ENCODE data around the gene PSMA5.

Gene PSMA5

GRCh38 chr1:109383087-109383779, 43.0 kb downstream of the PSMA5 start:
- no peaks in the 10 kb centered on the region for H3K36me3 ChIP-seq (ENCODE audit: insufficient read depth, low read length)
- no peak overlapping the region for H3K4me2 ChIP-seq (ENCODE audit: low read depth, low read length, poor library complexity, severe bottlenecking)
- peaks cover 46% of the 10 kb centered on the region for H3K79me2 ChIP-seq (ENCODE audit: insufficient read depth, low read length)
- no peaks in the 10 kb centered on the region for H3K9me2 ChIP-seq (replicated peaks; ENCODE audit: low read depth, low read length)
- peaks cover 12% of the 10 kb centered on the region for H3K4me1 ChIP-seq (ENCODE audit: insufficient read depth, low read length, poor library complexity, severe bottlenecking)
- H3K4me3 ChIP-seq (ENCODE audit: low read length, poor library complexity, severe bottlenecking), result no peak overlapping the region
- H3K9ac ChIP-seq (ENCODE audit: low read depth, low read length, poor library complexity, severe bottlenecking), result no peak overlapping the region
- H4K20me1 ChIP-seq (ENCODE audit: insufficient read depth, low read length, poor library complexity, severe bottlenecking), result peaks cover 5% of the 10 kb centered on the region
- no peaks in the 10 kb centered on the region for H3K27me3 ChIP-seq (ENCODE audit: insufficient read depth, low read length, poor library complexity, severe bottlenecking)
- no peak overlapping the region for H2AFZ ChIP-seq (ENCODE audit: low read length)
- TF ChIP-seq CTCF (conservative IDR thresholded peaks at IDR 0.05; ENCODE audit: low read length) (no peak), EZH2phosphoT487 (IDR thresholded peaks at IDR 0.05; ENCODE audit: borderline replicate concordance) (no peak)
- H3F3A ChIP-seq (ENCODE audit: low read depth), result no peaks in the 10 kb centered on the region
- H3K9me3 ChIP-seq (ENCODE audit: insufficient read depth, low read depth, low read length), result no peaks in the 10 kb centered on the region

GRCh38 chr1:109381573-109381972, 44.7 kb downstream of the PSMA5 start:
- Histone ChIP-seq H3K79me2 (ENCODE audit: insufficient read depth, low read length) (peaks cover 47% of the 10 kb centered on the region), H4K20me1 (ENCODE audit: insufficient read depth, low read length, poor library complexity, severe bottlenecking) (peaks cover 5% of the 10 kb centered on the region), H3K4me2 (ENCODE audit: low read depth, low read length, poor library complexity, severe bottlenecking) (no peak overlapping the region), H3K4me3 (ENCODE audit: low read length, poor library complexity, severe bottlenecking) (no peak overlapping the region), H2AFZ (ENCODE audit: low read length) (no peak overlapping the region), H3K27me3 (ENCODE audit: insufficient read depth, low read length, poor library complexity, severe bottlenecking) (no peaks in the 10 kb centered on the region), H3K9ac (ENCODE audit: low read depth, low read length, poor library complexity, severe bottlenecking) (no peak overlapping the region), H3K4me1 (ENCODE audit: insufficient read depth, low read length, poor library complexity, severe bottlenecking) (peaks cover 10% of the 10 kb centered on the region), H3K9me3 (ENCODE audit: insufficient read depth, low read depth, low read length) (no peaks in the 10 kb centered on the region), H3F3A (ENCODE audit: low read depth) (no peaks in the 10 kb centered on the region), H3K36me3 (ENCODE audit: insufficient read depth, low read length) (no peaks in the 10 kb centered on the region), H3K9me2 (replicated peaks; ENCODE audit: low read depth, low read length) (no peaks in the 10 kb centered on the region)
- TF ChIP-seq CTCF (conservative IDR thresholded peaks at IDR 0.05; ENCODE audit: low read length), result no peak
- TF ChIP-seq EZH2phosphoT487 (IDR thresholded peaks at IDR 0.05; ENCODE audit: borderline replicate concordance), result no peak

- H3K9ac ChIP-seq (ENCODE audit: low read depth, low read length, poor library complexity, severe bottlenecking), result no peak overlapping the region
- no peak for TF ChIP-seq EZH2phosphoT487 (IDR thresholded peaks at IDR 0.05; ENCODE audit: borderline replicate concordance)
- peaks cover 46% of the 10 kb centered on the region for H3K79me2 ChIP-seq (ENCODE audit: insufficient read depth, low read length)
- no peaks in the 10 kb centered on the region for H3F3A ChIP-seq (ENCODE audit: low read depth)
- no peaks in the 10 kb centered on the region for H3K9me2 ChIP-seq (replicated peaks; ENCODE audit: low read depth, low read length)
- H3K4me1 ChIP-seq (ENCODE audit: insufficient read depth, low read length, poor library complexity, severe bottlenecking), result peaks cover 4% of the 10 kb centered on the region
- no peak overlapping the region for H2AFZ ChIP-seq (ENCODE audit: low read length)
- H3K36me3 ChIP-seq (ENCODE audit: insufficient read depth, low read length), result no peaks in the 10 kb centered on the region
- no peaks in the 10 kb centered on the region for H3K9me3 ChIP-seq (ENCODE audit: insufficient read depth, low read depth, low read length)
- H4K20me1 ChIP-seq (ENCODE audit: insufficient read depth, low read length, poor library complexity, severe bottlenecking), result peaks cover 5% of the 10 kb centered on the region
- no peaks in the 10 kb centered on the region for H3K27me3 ChIP-seq (ENCODE audit: insufficient read depth, low read length, poor library complexity, severe bottlenecking)
- no peak overlapping the region for H3K4me3 ChIP-seq (ENCODE audit: low read length, poor library complexity, severe bottlenecking)
- no peak overlapping the region for H3K4me2 ChIP-seq (ENCODE audit: low read depth, low read length, poor library complexity, severe bottlenecking)
Observed at GRCh38 chr1:109379907-109380306, 46.3 kb downstream of the PSMA5 start.

DNA sequence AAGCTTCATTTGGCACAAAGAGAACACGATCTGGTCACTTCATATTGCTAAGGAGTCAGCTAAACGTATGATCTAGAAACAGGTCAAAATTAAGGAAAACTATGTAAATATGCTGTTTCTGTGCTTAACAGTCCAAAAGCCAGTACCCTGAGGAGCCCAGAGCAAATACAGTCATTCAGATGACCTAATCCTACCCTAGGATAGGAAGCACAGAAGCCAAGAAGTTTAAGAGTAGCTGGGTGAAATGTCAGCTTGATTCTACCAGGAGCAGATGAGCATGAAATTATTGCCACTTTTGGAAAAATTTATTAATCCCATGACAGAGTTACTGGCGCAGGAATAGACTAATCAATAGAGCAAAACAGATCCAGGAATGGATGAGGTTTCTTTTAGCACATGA, 46.8 kb downstream of the PSMA5 start:
- H3K27me3 ChIP-seq (ENCODE audit: insufficient read depth, low read length, poor library complexity, severe bottlenecking), result no peaks in the 10 kb centered on the region
- no peaks in the 10 kb centered on the region for H3F3A ChIP-seq (ENCODE audit: low read depth)
- peaks cover 4% of the 10 kb centered on the region for H3K4me1 ChIP-seq (ENCODE audit: insufficient read depth, low read length, poor library complexity, severe bottlenecking)
- H3K79me2 ChIP-seq (ENCODE audit: insufficient read depth, low read length), result peaks cover 46% of the 10 kb centered on the region
- no peak overlapping the region for H3K9ac ChIP-seq (ENCODE audit: low read depth, low read length, poor library complexity, severe bottlenecking)
- H3K4me2 ChIP-seq (ENCODE audit: low read depth, low read length, poor library complexity, severe bottlenecking), result no peak overlapping the region
- H3K9me3 ChIP-seq (ENCODE audit: insufficient read depth, low read depth, low read length), result no peaks in the 10 kb centered on the region
- no peaks in the 10 kb centered on the region for H3K36me3 ChIP-seq (ENCODE audit: insufficient read depth, low read length)
- TF ChIP-seq CTCF (conservative IDR thresholded peaks at IDR 0.05; ENCODE audit: low read length), result no peak
- no peak for TF ChIP-seq EZH2phosphoT487 (IDR thresholded peaks at IDR 0.05; ENCODE audit: borderline replicate concordance)
- no peaks in the 10 kb centered on the region for H3K9me2 ChIP-seq (replicated peaks; ENCODE audit: low read depth, low read length)
- peaks cover 5% of the 10 kb centered on the region for H4K20me1 ChIP-seq (ENCODE audit: insufficient read depth, low read length, poor library complexity, severe bottlenecking)
- no peak overlapping the region for H3K4me3 ChIP-seq (ENCODE audit: low read length, poor library complexity, severe bottlenecking)
- no peak overlapping the region for H2AFZ ChIP-seq (ENCODE audit: low read length)

Measured in Loucy (cell line).